Endothelial cell of umbilical vein (primary cell): Measurements from ENCODE around the gene RARRES1.

Source experiments
- CTCF ChIP-seq, 2 donors: IDR thresholded peaks; 1 replicate in 1 of 2; 2 replicates in 1 of 2; pipeline ENCODE4 v1.5.1; 2011; ENCODE audit warnings: low read length in 2 of 2, mild to moderate bottlenecking in 2 of 2, moderate library complexity in 2 of 2, control low read depth in 1 of 2, inconsistent platforms in 1 of 2, low read depth in 1 of 2; ENCODE audit not compliant: insufficient read depth in 1 of 2; ENCODE audit errors: extremely low read depth in 1 of 2
- FOS ChIP-seq: IDR thresholded peaks from 2 replicates; pipeline ENCODE4 v1.6.1; 2011; ENCODE audit warnings: mild to moderate bottlenecking, low read length, moderate library complexity, borderline replicate concordance; ENCODE audit not compliant: insufficient read depth
- MAX ChIP-seq: IDR thresholded peaks from 2 replicates; pipeline ENCODE4 v1.6.1; 2011; ENCODE audit not compliant: insufficient read depth, insufficient read length
- POLR2A ChIP-seq: IDR thresholded peaks from 2 replicates; pipeline ENCODE4 v1.6.1; 2012; ENCODE audit warnings: low read depth, mild to moderate bottlenecking, control low read depth, low read length
- POLR2AphosphoS5 ChIP-seq: IDR thresholded peaks from 2 replicates; pipeline ENCODE4 v1.6.1; 2012; ENCODE audit warnings: low read depth, mild to moderate bottlenecking, control low read depth, low read length, moderate library complexity; ENCODE audit not compliant: insufficient read depth

- TF ChIP-seq CTCF (IDR thresholded peaks at IDR 0.05; ENCODE audit: extremely low read depth in 1 of 2, insufficient read depth in 1 of 2, low read depth in 1 of 2, low read length in 2 of 2), result peak in 1 of 2 donors; percentile 7
- TF ChIP-seq FOS, result no peak
- TF ChIP-seq MAX, result no peak
- TF ChIP-seq POLR2AphosphoS5, result no peak
- TF ChIP-seq POLR2A, result no peak
These were observed at the start of gene RARRES1 for GRCh38 chr3:158731938-158732855.
